CD4-positive, alpha-beta T cell (primary cell): ENCODE measurements around the gene INVS. TPM values are rescaled to one million over a fixed set of nuclear protein-coding genes. Genes with fewer than 3 reads are reported as not detected.

ENCODE experiments used
- ATAC-seq: fragments of 200-7000 bp; cut with Tn5 transposase; one replicate; pipeline ENCODE4 v1.10.0; 2022; ENCODE audit warnings: mild to moderate bottlenecking; ENCODE audit not compliant: poor library complexity
- CTCF ChIA-PET: fragments of 350-600 bp; sonication (Branson Sonifier 250); formaldehyde crosslinking; loops from one replicate; lab custom pipeline; 2021; ENCODE audit warnings: antibody characterized with exemption, inconsistent platforms; lab: Charles Lee
- POLR2A ChIA-PET: fragments of 350-600 bp; sonication (Branson Sonifier 250); formaldehyde crosslinking; loops from one replicate; lab custom pipeline; 2021; ENCODE audit warnings: antibody characterized with exemption, inconsistent platforms; lab: Charles Lee
- DNase-seq, 14 experiments: peaks; one replicate each; pipeline ENCODE4 v3.0.0-alpha.2; 2013 to 2020; ENCODE audit warnings: mixed read lengths in 2 of 14
- H3K27ac ChIP-seq, 2 donors: one replicate each; pipeline versions ENCODE4 v1.5.1 to v1.7.0; 2013; ENCODE audit warnings: low read length in 2 of 2, low read depth in 1 of 2, mild to moderate bottlenecking in 1 of 2
- H3K27me3 ChIP-seq, 2 experiments: 1 replicate in 1 of 2; 2 replicates in 1 of 2; pipeline versions ENCODE4 v1.6.1 to v1.7.0; 2013; ENCODE audit warnings: low read length in 2 of 2, control low read depth in 1 of 2, mild to moderate bottlenecking in 1 of 2, moderate library complexity in 1 of 2; ENCODE audit not compliant: insufficient read depth in 2 of 2, control insufficient read depth in 1 of 2
- H3K36me3 ChIP-seq: one replicate; pipeline ENCODE4 v1.6.1; 2013; ENCODE audit warnings: low read length, control low read depth; ENCODE audit not compliant: insufficient read depth
- H3K4me1 ChIP-seq: one replicate; pipeline ENCODE4 v1.6.1; 2013; ENCODE audit warnings: low read length, control low read depth; ENCODE audit not compliant: insufficient read depth
- H3K4me3 ChIP-seq: one replicate; pipeline ENCODE4 v1.5.1; 2013; ENCODE audit warnings: mild to moderate bottlenecking, low read length, moderate library complexity
- H3K9me3 ChIP-seq, 2 experiments: 1 replicate in 1 of 2; 2 replicates in 1 of 2; pipeline versions ENCODE4 v1.6.1 to v1.7.0; 2013; ENCODE audit warnings: low read length in 2 of 2, mild to moderate bottlenecking in 2 of 2, control low read depth in 1 of 2, moderate library complexity in 1 of 2; ENCODE audit not compliant: control insufficient read depth in 1 of 2, insufficient read depth in 1 of 2
- H3K27ac Mint-ChIP-seq: one replicate; pipeline ENCODE4 v1.8.0; 2020; ENCODE audit warnings: mixed read lengths
- H3K27me3 Mint-ChIP-seq: one replicate; pipeline ENCODE4 v1.8.0; 2021; ENCODE audit warnings: mixed read lengths
- H3K36me3 Mint-ChIP-seq: one replicate; pipeline ENCODE4 v1.8.0; 2021; ENCODE audit warnings: low read depth, mixed read lengths
- H3K4me1 Mint-ChIP-seq: one replicate; pipeline ENCODE4 v1.8.0; 2021; ENCODE audit warnings: low read depth, mixed read lengths
- H3K4me3 Mint-ChIP-seq: one replicate; pipeline ENCODE4 v1.8.0; 2020; ENCODE audit warnings: mild to moderate bottlenecking, mixed read lengths
- H3K9me3 Mint-ChIP-seq: one replicate; pipeline ENCODE4 v1.8.0; 2020; ENCODE audit warnings: mixed read lengths
- intact Hi-C, 2 experiments: fragments of 100-400 bp; cut with DNase I in 1 of 2; cut with micrococcal nuclease in 1 of 2; formaldehyde crosslinking; loops; one replicate each; pipeline versions ENCODE4 v1.15.1 to v1.9.0; 2023 to 2025; cut with DNase I, micrococcal nuclease
- polyA plus RNA-seq, 2 donors: library from polyadenylated mRNA; unstranded; fragments of 120-200 nt; gene quantifications; one replicate each; pipeline ENCODE4 v1.2.1, GENCODE V29; 2013
- total RNA-seq, 174 experiments: library from RNA in 2 of 174; stranded (reverse) in 2 of 174; gene quantifications; one replicate each; pipeline ENCODE4 v1.2.3 and lab custom pipeline; 2021 to 2026
- TF ChIP-seq, protein P1 (sequence below): fragments of 200-600 bp; IDR thresholded peaks from one replicate; pipeline ENCODE4 v1.8.0; 2022; ENCODE audit warnings: antibody characterized with exemption, mild to moderate bottlenecking

INVS gene, protein sequence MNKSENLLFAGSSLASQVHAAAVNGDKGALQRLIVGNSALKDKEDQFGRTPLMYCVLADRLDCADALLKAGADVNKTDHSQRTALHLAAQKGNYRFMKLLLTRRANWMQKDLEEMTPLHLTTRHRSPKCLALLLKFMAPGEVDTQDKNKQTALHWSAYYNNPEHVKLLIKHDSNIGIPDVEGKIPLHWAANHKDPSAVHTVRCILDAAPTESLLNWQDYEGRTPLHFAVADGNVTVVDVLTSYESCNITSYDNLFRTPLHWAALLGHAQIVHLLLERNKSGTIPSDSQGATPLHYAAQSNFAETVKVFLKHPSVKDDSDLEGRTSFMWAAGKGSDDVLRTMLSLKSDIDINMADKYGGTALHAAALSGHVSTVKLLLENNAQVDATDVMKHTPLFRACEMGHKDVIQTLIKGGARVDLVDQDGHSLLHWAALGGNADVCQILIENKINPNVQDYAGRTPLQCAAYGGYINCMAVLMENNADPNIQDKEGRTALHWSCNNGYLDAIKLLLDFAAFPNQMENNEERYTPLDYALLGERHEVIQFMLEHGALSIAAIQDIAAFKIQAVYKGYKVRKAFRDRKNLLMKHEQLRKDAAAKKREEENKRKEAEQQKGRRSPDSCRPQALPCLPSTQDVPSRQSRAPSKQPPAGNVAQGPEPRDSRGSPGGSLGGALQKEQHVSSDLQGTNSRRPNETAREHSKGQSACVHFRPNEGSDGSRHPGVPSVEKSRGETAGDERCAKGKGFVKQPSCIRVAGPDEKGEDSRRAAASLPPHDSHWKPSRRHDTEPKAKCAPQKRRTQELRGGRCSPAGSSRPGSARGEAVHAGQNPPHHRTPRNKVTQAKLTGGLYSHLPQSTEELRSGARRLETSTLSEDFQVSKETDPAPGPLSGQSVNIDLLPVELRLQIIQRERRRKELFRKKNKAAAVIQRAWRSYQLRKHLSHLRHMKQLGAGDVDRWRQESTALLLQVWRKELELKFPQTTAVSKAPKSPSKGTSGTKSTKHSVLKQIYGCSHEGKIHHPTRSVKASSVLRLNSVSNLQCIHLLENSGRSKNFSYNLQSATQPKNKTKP
- total RNA-seq (10 to 100 TPM; 13.6 to 14.3 TPM), total RNA-seq (lab: John Stamatoyannopoulos, UW) (5.6 to 44.4 (median 23.1) reads per million in 172 experiments)
- 10.8 TPM for polyA plus RNA-seq (2013, experiment 1 of 2)
- 13.9 TPM for polyA plus RNA-seq (2013, experiment 2 of 2)

DNA sequence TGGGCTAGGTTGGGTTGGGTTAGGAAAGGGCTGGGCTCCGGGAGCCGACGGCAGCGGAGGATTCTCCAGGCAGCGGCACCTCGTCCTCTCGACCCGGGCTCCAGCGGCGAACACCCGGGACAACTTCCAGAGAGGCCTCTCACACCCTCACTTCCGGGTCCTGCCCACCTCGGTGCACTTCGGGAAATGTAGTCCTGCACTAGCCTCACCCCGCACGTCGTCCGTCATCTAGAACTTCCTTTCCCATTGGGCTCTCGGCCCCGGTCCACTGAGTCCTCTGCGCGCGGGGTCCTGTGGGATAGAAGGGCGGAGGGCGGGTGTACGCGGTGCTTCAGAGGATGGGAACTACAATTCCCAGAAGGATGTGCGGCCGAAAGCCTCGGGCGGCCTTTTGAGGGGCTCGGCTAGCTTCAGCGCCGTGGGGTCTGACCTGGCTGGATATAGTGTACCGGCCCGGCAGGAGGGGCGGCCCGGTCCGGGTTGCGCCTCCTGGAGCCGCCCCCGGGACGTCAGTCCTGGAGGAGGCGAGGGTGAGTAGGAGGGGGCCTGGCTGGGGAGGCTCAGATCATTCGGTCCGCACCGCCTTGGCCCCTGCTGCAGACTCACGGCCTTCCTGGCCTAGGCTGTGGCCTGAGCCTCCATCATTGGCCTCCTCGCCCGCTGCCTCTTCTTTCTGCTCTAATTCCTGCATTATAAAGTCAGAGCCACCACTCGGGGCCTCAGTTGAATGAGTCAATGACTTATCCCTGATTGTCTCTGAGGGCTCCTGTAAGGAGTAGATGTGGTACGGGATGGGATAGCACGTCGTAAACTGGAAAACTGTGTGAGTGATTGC lies at the start of gene INVS, which contains the start of gene ERP44:
TSS of gene INVS (plus strand) at position 357 of the 835 bp plus-strand sequence. CDS start 5,279 bp downstream, outside the sequence.
TSS of gene ERP44 (minus strand) at position 114 of the 835 bp plus-strand sequence. CDS start 160 bp downstream, outside the sequence.
- Mint-ChIP-seq H3K27ac (peak within 1 kb of the TSS; percentile 89), H3K36me3 (peaks cover 26% of the 10 kb centered on the region), H3K4me1 (peaks cover 50% of the 10 kb centered on the region), H3K4me3 (peak within 1 kb of the TSS; percentile 96), H3K9me3 (no peaks in the 10 kb centered on the region), H3K27me3 (no peaks in the 10 kb centered on the region)
- no peaks in the 10 kb centered on the region for H3K27me3 ChIP-seq
- H3K4me1 ChIP-seq: peaks cover 20% of the 10 kb centered on the region
- H3K9me3 ChIP-seq: no peaks in the 10 kb centered on the region
- peak within 1 kb of the TSS; percentile 78 for H3K4me3 ChIP-seq
- H3K27ac ChIP-seq: peak within 1 kb of the TSS; percentile 58 to 80
- TF ChIP-seq, protein P1, sequence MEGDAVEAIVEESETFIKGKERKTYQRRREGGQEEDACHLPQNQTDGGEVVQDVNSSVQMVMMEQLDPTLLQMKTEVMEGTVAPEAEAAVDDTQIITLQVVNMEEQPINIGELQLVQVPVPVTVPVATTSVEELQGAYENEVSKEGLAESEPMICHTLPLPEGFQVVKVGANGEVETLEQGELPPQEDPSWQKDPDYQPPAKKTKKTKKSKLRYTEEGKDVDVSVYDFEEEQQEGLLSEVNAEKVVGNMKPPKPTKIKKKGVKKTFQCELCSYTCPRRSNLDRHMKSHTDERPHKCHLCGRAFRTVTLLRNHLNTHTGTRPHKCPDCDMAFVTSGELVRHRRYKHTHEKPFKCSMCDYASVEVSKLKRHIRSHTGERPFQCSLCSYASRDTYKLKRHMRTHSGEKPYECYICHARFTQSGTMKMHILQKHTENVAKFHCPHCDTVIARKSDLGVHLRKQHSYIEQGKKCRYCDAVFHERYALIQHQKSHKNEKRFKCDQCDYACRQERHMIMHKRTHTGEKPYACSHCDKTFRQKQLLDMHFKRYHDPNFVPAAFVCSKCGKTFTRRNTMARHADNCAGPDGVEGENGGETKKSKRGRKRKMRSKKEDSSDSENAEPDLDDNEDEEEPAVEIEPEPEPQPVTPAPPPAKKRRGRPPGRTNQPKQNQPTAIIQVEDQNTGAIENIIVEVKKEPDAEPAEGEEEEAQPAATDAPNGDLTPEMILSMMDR: no peak
- ATAC-seq (peak; percentile 99), DNase-seq (peak; percentile 91 to 99 (median 95))
- ChIA-PET CTCF (interaction anchor here (1.6 kb wide), 1 partner anchor 13 kb away, joined by 3 read pairs; no protein-coding TSS in a partner anchor), POLR2A (interaction anchor here (0.9 to 1.1 kb wide), 2 partner anchors 9 to 192 kb away, joined by 3 to 6 read pairs; no protein-coding TSS in a partner anchor)
- intact Hi-C loops: loop anchor here (2.0 to 10.0 kb wide), 8 partner anchors 16 to 1436 kb away; partner anchors contain the start of genes NR4A3 (in 2 of the 2), STX17 (in 2 of the 2), ALG2 (in 1 of the 2) and RNF20 (in 1 of the 2)
- H3K36me3 ChIP-seq: peaks cover 10% of the 10 kb centered on the region

DNA sequence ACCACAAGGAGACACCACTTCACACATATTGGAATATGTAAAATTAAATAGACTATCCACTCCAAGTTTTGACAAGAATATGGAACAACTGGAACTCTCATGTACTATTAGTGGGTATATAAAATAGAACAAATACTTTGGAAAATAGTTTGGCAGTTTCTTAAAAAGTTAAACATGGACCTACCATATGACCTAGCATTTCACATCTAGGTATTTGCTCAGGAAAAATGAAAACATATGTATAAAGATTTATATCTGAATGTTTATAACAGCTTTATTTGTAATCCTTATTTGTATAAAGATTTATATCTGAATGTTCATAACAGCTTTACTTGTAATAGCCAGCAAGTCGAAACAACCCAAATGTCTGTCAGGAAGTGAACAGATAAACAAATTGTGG lies 49.5 kb upstream of the INVS start:
- ATAC-seq: no peak
- intact Hi-C loops: no loop called here
- Mint-ChIP-seq H3K27ac (no peak overlapping the region), H3K9me3 (no peaks in the 10 kb centered on the region), H3K36me3 (peaks cover 73% of the 10 kb centered on the region), H3K4me1 (peaks cover 13% of the 10 kb centered on the region), H3K4me3 (no peak overlapping the region), H3K27me3 (no peaks in the 10 kb centered on the region)
- Histone ChIP-seq H3K36me3 (peaks cover 20% of the 10 kb centered on the region), H3K4me1 (no peaks in the 10 kb centered on the region), H3K9me3 (no peaks in the 10 kb centered on the region), H3K27me3 (no peaks in the 10 kb centered on the region), H3K27ac (no peak overlapping the region), H3K4me3 (no peak overlapping the region)
- TF ChIP-seq, protein P1: no peak
- ChIA-PET POLR2A (no interaction called here), CTCF (interaction anchor here (1.0 kb wide), 1 partner anchor 10 kb away, joined by 3 read pairs; no protein-coding TSS in a partner anchor)
- DNase-seq: no peak
